Neuronal stem cell (in vitro differentiated cells): ENCODE measurements around the gene SLC31A1.

ENCODE experiments used
- DNase-seq: peaks from one replicate; pipeline ENCODE4 v3.0.0-alpha.2; 2013; ENCODE audit warnings: low spot score
- H2AFZ ChIP-seq: one replicate; pipeline ENCODE4 v1.6.1; 2013; ENCODE audit warnings: mild to moderate bottlenecking, low read length, inconsistent platforms
- H2AK5ac ChIP-seq: 2 replicates; pipeline ENCODE4 v1.6.1; 2013; ENCODE audit warnings: low read depth, mild to moderate bottlenecking, inconsistent platforms, low read length, moderate library complexity, mixed read lengths
- H2BK120ac ChIP-seq: 2 replicates; pipeline ENCODE4 v1.6.1; 2013; ENCODE audit warnings: low read depth, mild to moderate bottlenecking, inconsistent platforms, low read length, moderate library complexity, mixed read lengths
- H2BK12ac ChIP-seq: one replicate; pipeline ENCODE4 v1.6.1; 2013; ENCODE audit warnings: low read length, inconsistent platforms
- H2BK15ac ChIP-seq: 2 replicates; pipeline ENCODE4 v1.6.1; 2013; ENCODE audit warnings: mild to moderate bottlenecking, low read length, inconsistent platforms, mixed read lengths
- H2BK5ac ChIP-seq: one replicate; pipeline ENCODE4 v1.6.1; 2013; ENCODE audit warnings: inconsistent platforms, mild to moderate bottlenecking, low read length, moderate library complexity
- H3K14ac ChIP-seq: one replicate; pipeline ENCODE4 v1.6.1; 2013; ENCODE audit warnings: low read length, inconsistent platforms
- H3K18ac ChIP-seq: 2 replicates; pipeline ENCODE4 v1.6.1; 2013; ENCODE audit warnings: low read length, inconsistent platforms
- H3K23ac ChIP-seq: 2 replicates; pipeline ENCODE4 v1.6.1; 2013; ENCODE audit warnings: low read depth, mild to moderate bottlenecking, mixed read lengths, low read length, inconsistent platforms; ENCODE audit not compliant: poor library complexity
- H3K27ac ChIP-seq: replicated peaks from 3 replicates; pipeline ENCODE4 v1.5.1; 2013; ENCODE audit warnings: low read length, inconsistent platforms
- H3K27me3 ChIP-seq, 3 experiments: 2 replicates each; pipeline ENCODE4 v1.6.1; 2013; ENCODE audit warnings: low read length in 3 of 3, mild to moderate bottlenecking in 2 of 3, inconsistent platforms in 1 of 3, low read depth in 1 of 3, mixed read lengths in 1 of 3, moderate library complexity in 1 of 3; ENCODE audit not compliant: control insufficient read depth in 3 of 3, insufficient read depth in 3 of 3
- H3K36me3 ChIP-seq, 2 donors: replicated peaks in 1 of 2; 2 replicates each; pipeline ENCODE4 v1.6.1; 2013; ENCODE audit warnings: low read length in 2 of 2; ENCODE audit not compliant: control insufficient read depth in 2 of 2, insufficient read depth in 2 of 2
- H3K4ac ChIP-seq: 2 replicates; pipeline ENCODE4 v1.6.1; 2013; ENCODE audit warnings: inconsistent platforms, mild to moderate bottlenecking, low read length, moderate library complexity
- H3K4me1 ChIP-seq, 2 donors: 1 replicate in 1 of 2; 2 replicates in 1 of 2; pipeline ENCODE4 v1.6.1; 2013; ENCODE audit warnings: low read length in 2 of 2, low read depth in 1 of 2; ENCODE audit not compliant: control insufficient read depth in 2 of 2, insufficient read depth in 1 of 2
- H3K4me2 ChIP-seq: one replicate; pipeline ENCODE4 v1.6.1; 2013; ENCODE audit warnings: mild to moderate bottlenecking, low read length, inconsistent platforms; ENCODE audit not compliant: insufficient read depth, poor library complexity, severe bottlenecking
- H3K4me3 ChIP-seq, 2 donors: 2 replicates each; pipeline ENCODE4 v1.5.1; 2013; ENCODE audit warnings: low read length in 2 of 2, mild to moderate bottlenecking in 2 of 2, inconsistent platforms in 1 of 2, moderate library complexity in 1 of 2
- H3K79me1 ChIP-seq: one replicate; pipeline ENCODE4 v1.6.1; 2013; ENCODE audit warnings: low read depth, mild to moderate bottlenecking, inconsistent platforms, low read length, moderate library complexity
- H3K9ac ChIP-seq: one replicate; pipeline ENCODE4 v1.6.1; 2013; ENCODE audit warnings: mild to moderate bottlenecking, low read depth, low read length, inconsistent platforms; ENCODE audit not compliant: poor library complexity
- H3K9me3 ChIP-seq, 2 donors: replicated peaks in 1 of 2; 2 replicates each; pipeline versions ENCODE3 to v1.6.1; 2013; ENCODE audit warnings: low read length in 2 of 2, mild to moderate bottlenecking in 2 of 2, inconsistent platforms in 1 of 2, low read depth in 1 of 2, mixed read lengths in 1 of 2, moderate library complexity in 1 of 2; ENCODE audit not compliant: control insufficient read depth in 2 of 2, insufficient read depth in 1 of 2
- H4K8ac ChIP-seq: one replicate; pipeline ENCODE4 v1.6.1; 2013; ENCODE audit warnings: low read depth, mild to moderate bottlenecking, inconsistent platforms, low read length, moderate library complexity
- H4K91ac ChIP-seq: one replicate; pipeline ENCODE4 v1.6.1; 2013; ENCODE audit warnings: low read length, low read depth, mild to moderate bottlenecking, inconsistent platforms; ENCODE audit not compliant: poor library complexity
- WGBS, 2 donors: extraction: QIAGEN DNeasy Blood & Tissue Kit; methylation state at CpG; one replicate each; pipeline ENCODE4 v1.1.7; 2013; ENCODE audit warnings: missing lambda C conversion rate in 2 of 2, mixed read lengths in 1 of 2; ENCODE audit not compliant: insufficient read length in 2 of 2, insufficient replicate concordance in 1 of 2; ENCODE audit errors: extremely low coverage in 2 of 2; 5-methylcytosine and 5-hydroxymethylcytosine counted together

SLC31A1 gene

DNA sequence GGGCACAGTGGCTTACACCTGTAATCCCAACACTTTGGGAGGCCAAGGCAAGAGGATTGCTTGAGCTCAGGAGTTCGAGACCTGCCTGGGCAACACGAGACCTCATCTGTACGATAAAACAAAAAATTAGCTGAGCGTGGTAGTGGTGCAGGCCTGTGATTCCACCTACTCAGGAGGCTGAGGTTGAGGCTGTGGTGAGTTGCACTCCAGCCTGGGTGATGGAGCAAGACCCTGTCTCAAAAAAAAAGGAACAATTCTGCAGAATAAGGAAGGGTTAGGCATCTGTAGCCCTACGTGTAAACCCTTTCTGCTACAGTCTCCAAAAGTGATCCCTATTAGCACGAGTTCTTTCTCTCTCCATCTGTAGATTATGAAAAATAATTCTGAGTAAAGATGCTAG, 34.1 kb downstream of the SLC31A1 start:
- Histone ChIP-seq H3K27ac (no peak overlapping the region), H2BK15ac (no peak overlapping the region), H2BK12ac (no peak overlapping the region), H3K4me3 (no peak overlapping the region), H3K4ac (no peak overlapping the region), H4K8ac (no peak overlapping the region), H4K91ac (no peak overlapping the region), H2AFZ (no peak overlapping the region), H3K4me1 (no peaks in the 10 kb centered on the region), H3K9ac (no peak overlapping the region), H3K79me1 (no peaks in the 10 kb centered on the region), H3K36me3 (peaks cover 11 to 42% of the 10 kb centered on the region in 2 donors), H3K23ac (no peak overlapping the region), H3K4me2 (no peak overlapping the region), H3K9me3 (peaks cover 0 to 2% of the 10 kb centered on the region in 2 donors), H3K27me3 (no peaks in the 10 kb centered on the region), H2BK120ac (no peak overlapping the region), H2AK5ac (no peak overlapping the region), H3K18ac (no peak overlapping the region), H3K14ac (no peak overlapping the region), H2BK5ac (no peak overlapping the region)
- WGBS, 2 donors = no CpG with 5 or more reads among the region's 6 CpGs
- no peak for DNase-seq

DNA sequence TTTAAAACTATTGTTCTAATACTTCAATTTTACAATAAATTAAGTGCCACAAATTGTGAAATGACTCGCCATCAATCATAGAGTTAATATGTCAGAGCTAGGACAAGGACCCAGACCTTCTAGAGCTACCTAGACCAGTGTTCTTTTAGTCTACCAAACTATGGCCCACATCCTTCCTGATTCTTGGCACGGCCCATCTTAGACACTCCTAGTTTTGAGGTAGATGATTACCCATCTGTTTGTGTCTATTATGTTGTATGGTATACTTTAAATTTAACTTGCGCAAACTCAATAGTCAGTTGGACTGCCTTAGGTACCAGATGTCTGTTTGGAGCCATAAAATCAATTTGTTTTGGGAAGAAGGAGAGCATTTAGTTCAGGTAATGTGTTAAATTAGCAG, 36.5 kb downstream of the SLC31A1 start:
- Histone ChIP-seq H2BK120ac (no peak overlapping the region), H3K4me2 (no peak overlapping the region), H3K27me3 (no peaks in the 10 kb centered on the region), H4K91ac (no peak overlapping the region), H3K9me3 (no peaks in the 10 kb centered on the region), H2BK12ac (no peak overlapping the region), H4K8ac (no peak overlapping the region), H3K79me1 (no peaks in the 10 kb centered on the region), H3K27ac (no peak overlapping the region), H3K36me3 (peaks cover 11 to 64% of the 10 kb centered on the region in 2 donors), H3K23ac (no peak overlapping the region), H3K4me1 (no peaks in the 10 kb centered on the region), H2BK5ac (no peak overlapping the region), H2AFZ (no peak overlapping the region), H3K4ac (no peak overlapping the region), H3K14ac (no peak overlapping the region), H2AK5ac (no peak overlapping the region), H3K4me3 (no peak overlapping the region), H3K9ac (no peak overlapping the region), H3K18ac (no peak overlapping the region), H2BK15ac (no peak overlapping the region)
- no peak for DNase-seq
- WGBS, 2 donors = no CpG with 5 or more reads among the region's 3 CpGs

- Histone ChIP-seq H4K8ac (no peak overlapping the region), H2BK15ac (no peak overlapping the region), H3K9ac (no peak overlapping the region), H3K79me1 (no peaks in the 10 kb centered on the region), H4K91ac (no peak overlapping the region), H2BK5ac (no peak overlapping the region), H3K14ac (no peak overlapping the region), H3K9me3 (no peaks in the 10 kb centered on the region), H3K4me1 (no peaks in the 10 kb centered on the region), H2BK12ac (no peak overlapping the region), H2BK120ac (no peak overlapping the region), H3K36me3 (peaks cover 11 to 66% of the 10 kb centered on the region in 2 donors), H2AK5ac (no peak overlapping the region), H3K4ac (no peak overlapping the region), H3K23ac (no peak overlapping the region), H2AFZ (no peak overlapping the region), H3K27me3 (no peaks in the 10 kb centered on the region), H3K4me3 (no peak overlapping the region), H3K27ac (no peak overlapping the region), H3K4me2 (no peak overlapping the region), H3K18ac (no peak overlapping the region)
- no peak for DNase-seq
- WGBS, 2 donors = no CpG with 5 or more reads among the region's 1 CpG
These were observed 36.9 kb downstream of the SLC31A1 start for GRCh38 chr9:113258282-113258681.

DNA sequence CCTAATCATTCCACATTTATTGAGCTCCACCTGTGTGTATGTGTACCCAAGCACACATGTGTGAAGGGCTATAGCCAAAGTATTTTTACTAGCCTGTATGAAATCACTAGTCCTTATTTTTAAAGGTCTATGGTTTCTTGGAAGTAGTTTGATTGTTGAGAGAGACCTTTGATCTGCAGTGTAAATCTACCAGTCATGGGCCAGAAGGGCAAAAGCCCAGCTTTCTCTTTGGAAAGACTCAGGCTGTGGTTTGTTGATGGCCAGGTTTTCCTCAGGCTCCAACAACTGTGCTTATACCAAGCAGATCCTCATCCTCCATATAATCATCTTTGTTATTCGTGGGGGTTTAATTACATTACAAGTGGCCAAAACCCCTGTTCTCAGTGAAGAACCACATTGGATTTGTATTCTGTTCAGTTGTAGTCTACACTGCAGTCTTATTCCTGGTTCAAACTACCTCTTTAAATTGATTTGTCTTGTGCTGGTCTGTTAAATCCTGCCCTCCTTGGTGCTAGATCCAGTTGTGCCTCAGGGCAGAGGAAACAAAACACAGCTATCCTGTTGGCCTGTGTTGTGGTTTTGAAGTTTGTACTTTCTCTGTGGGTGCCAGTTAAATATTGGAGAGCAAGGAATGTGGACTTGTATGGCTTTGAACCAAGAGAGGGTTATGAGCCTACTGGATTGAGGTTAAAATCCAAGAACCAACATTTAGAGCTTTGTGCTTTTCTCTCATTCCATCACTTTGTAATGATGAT, 40.8 kb downstream of the SLC31A1 start:
- WGBS, 2 donors = no CpG with 5 or more reads among the region's 1 CpG
- no peak overlapping the region for H3K14ac ChIP-seq
- no peak overlapping the region for H3K27ac ChIP-seq
- H3K4ac ChIP-seq = no peak overlapping the region
- H2BK120ac ChIP-seq = no peak overlapping the region
- no peaks in the 10 kb centered on the region for H3K9me3 ChIP-seq
- H2AK5ac ChIP-seq = no peak overlapping the region
- H2BK15ac ChIP-seq = no peak overlapping the region
- no peak overlapping the region for H3K4me2 ChIP-seq
- H3K79me1 ChIP-seq = no peaks in the 10 kb centered on the region
- no peaks in the 10 kb centered on the region for H3K27me3 ChIP-seq
- H3K4me1 ChIP-seq = no peaks in the 10 kb centered on the region
- H3K4me3 ChIP-seq = no peak overlapping the region
- H2AFZ ChIP-seq = no peak overlapping the region
- H3K36me3 ChIP-seq = peaks cover 7 to 64% of the 10 kb centered on the region in 2 donors
- H4K8ac ChIP-seq = no peak overlapping the region
- H2BK5ac ChIP-seq = no peak overlapping the region
- H3K23ac ChIP-seq = no peak overlapping the region
- no peak overlapping the region for H4K91ac ChIP-seq
- no peak for DNase-seq
- H2BK12ac ChIP-seq = no peak overlapping the region
- no peak overlapping the region for H3K18ac ChIP-seq
- H3K9ac ChIP-seq = no peak overlapping the region
